WTC11 (cell line): ENCODE measurements around the gene SEPTIN10. TPM values are rescaled to one million over a fixed set of nuclear protein-coding genes. Genes with fewer than 3 reads are reported as not detected.

Experiments used
- ATAC-seq: fragments of 200-7000 bp; cut with Tn5 transposase; 2 replicates; pipeline ENCODE4 v1.10.0; 2021; ENCODE audit warnings: mild to moderate bottlenecking, moderate library complexity
- CTCF ChIA-PET: fragments of 300-600 bp; sonication (Branson Sonifier 250); formaldehyde crosslinking; loops from one replicate; lab custom pipeline; 2021; ENCODE audit warnings: antibody characterized with exemption; lab: Charles Lee
- POLR2A ChIA-PET: fragments of 350-600 bp; sonication (Branson Sonifier 250); formaldehyde crosslinking; loops from one replicate; lab custom pipeline; 2021; ENCODE audit warnings: antibody characterized with exemption; lab: Charles Lee
- DNase-seq: peaks from one replicate; pipeline ENCODE4 v3.0.0; 2021; ENCODE audit warnings: low spot score
- H3K27ac Mint-ChIP-seq: 2 replicates; pipeline ENCODE4 v1.8.0; 2021; ENCODE audit warnings: mixed read lengths
- H3K27me3 Mint-ChIP-seq: 2 replicates; pipeline ENCODE4 v1.8.0; 2021; ENCODE audit warnings: low read depth, mild to moderate bottlenecking, moderate library complexity, mixed read lengths
- H3K36me3 Mint-ChIP-seq: 2 replicates; pipeline ENCODE4 v1.8.0; 2021; ENCODE audit warnings: mixed read lengths
- H3K4me1 Mint-ChIP-seq: 2 replicates; pipeline ENCODE4 v1.8.0; 2022; ENCODE audit warnings: mixed read lengths
- H3K4me3 Mint-ChIP-seq: 2 replicates; pipeline ENCODE4 v1.8.0; 2021; ENCODE audit warnings: mild to moderate bottlenecking, moderate library complexity, mixed read lengths
- H3K9me3 Mint-ChIP-seq: 2 replicates; pipeline ENCODE4 v1.8.0; 2021; ENCODE audit warnings: mixed read lengths
- CREM ChIP-seq: sonication (generic); formaldehyde crosslinking; IDR thresholded peaks from 2 replicates; pipeline ENCODE4 v1.8.1; 2022; ENCODE audit warnings: mild to moderate bottlenecking, missing genetic modification reagents, moderate library complexity
- GRHL2 ChIP-seq: fragments of 250-450 bp; sonication (Bioruptor Pico); IDR thresholded peaks from 2 replicates; pipeline ENCODE4 v1.8.0; 2022; ENCODE audit warnings: mild to moderate bottlenecking, moderate library complexity; ENCODE audit not compliant: insufficient replicate concordance, severe bottlenecking
- IRF2 ChIP-seq: sonication (generic); formaldehyde crosslinking; IDR thresholded peaks from 2 replicates; pipeline ENCODE4 v1.8.0; 2022; ENCODE audit warnings: low read depth, missing genetic modification reagents, borderline replicate concordance
- JUN ChIP-seq: sonication (generic); formaldehyde crosslinking; IDR thresholded peaks from 2 replicates; pipeline ENCODE4 v1.8.0; 2023; ENCODE audit warnings: mild to moderate bottlenecking, missing genetic modification reagents
- KAT7 ChIP-seq: sonication (generic); formaldehyde crosslinking; IDR thresholded peaks from 2 replicates; pipeline ENCODE4 v1.8.1; 2023; ENCODE audit warnings: missing genetic modification reagents, mild to moderate bottlenecking, borderline replicate concordance
- NR2C2 ChIP-seq: sonication (generic); formaldehyde crosslinking; IDR thresholded peaks from 2 replicates; pipeline ENCODE4 v1.8.0; 2022; ENCODE audit warnings: mild to moderate bottlenecking, missing genetic modification reagents
- RORB ChIP-seq: fragments of 250-450 bp; sonication (Bioruptor Pico); IDR thresholded peaks from 2 replicates; pipeline ENCODE4 v1.9.0; 2021; ENCODE audit warnings: mild to moderate bottlenecking
- TEAD4 ChIP-seq: sonication (generic); formaldehyde crosslinking; IDR thresholded peaks from 2 replicates; pipeline ENCODE4 v1.8.0; 2022; ENCODE audit warnings: mild to moderate bottlenecking, missing genetic modification reagents
- ZBTB21 ChIP-seq: sonication (generic); formaldehyde crosslinking; IDR thresholded peaks from 2 replicates; pipeline ENCODE4 v1.8.1; 2023; ENCODE audit warnings: mild to moderate bottlenecking, missing genetic modification reagents, borderline replicate concordance
- ZNF219 ChIP-seq: sonication (generic); formaldehyde crosslinking; IDR thresholded peaks from 2 replicates; pipeline ENCODE4 v1.8.0; 2023; ENCODE audit warnings: missing genetic modification reagents, mild to moderate bottlenecking, borderline replicate concordance
- ZNF317 ChIP-seq: sonication (generic); formaldehyde crosslinking; IDR thresholded peaks from 2 replicates; pipeline ENCODE4 v1.8.1; 2023; ENCODE audit warnings: low read depth, mild to moderate bottlenecking, moderate library complexity, missing genetic modification reagents, borderline replicate concordance
- total RNA-seq: library from RNA; stranded (reverse); gene quantifications from 3 replicates; pipeline ENCODE4 v1.2.3, GENCODE V29; 2021
- TF ChIP-seq, protein P1 (sequence below): sonication (generic); formaldehyde crosslinking; IDR thresholded peaks from 2 replicates; pipeline ENCODE4 v1.8.0; 2022; ENCODE audit warnings: mild to moderate bottlenecking, missing genetic modification reagents
- TF ChIP-seq, protein P2 (sequence below): sonication (generic); formaldehyde crosslinking; IDR thresholded peaks from 2 replicates; pipeline ENCODE4 v1.8.1; 2023; ENCODE audit warnings: mild to moderate bottlenecking, missing genetic modification reagents, moderate library complexity
- TF ChIP-seq, protein P3 (sequence below): sonication (generic); formaldehyde crosslinking; IDR thresholded peaks from 2 replicates; pipeline ENCODE4 v1.8.1; 2023; ENCODE audit warnings: mild to moderate bottlenecking, moderate library complexity, missing genetic modification reagents
- TF ChIP-seq, protein P4 (sequence below): sonication (generic); formaldehyde crosslinking; conservative IDR thresholded peaks from 2 replicates; pipeline ENCODE4 v1.8.1; 2022; ENCODE audit warnings: mild to moderate bottlenecking, missing genetic modification reagents
- TF ChIP-seq, protein P5 (sequence below): sonication (generic); formaldehyde crosslinking; IDR thresholded peaks from 2 replicates; pipeline ENCODE4 v1.8.0; 2023; ENCODE audit warnings: mild to moderate bottlenecking, missing genetic modification reagents
- TF ChIP-seq, protein P6 (sequence below): fragments of 250-450 bp; sonication (Bioruptor Pico); IDR thresholded peaks from 2 replicates; pipeline ENCODE4 v1.9.0; 2021; ENCODE audit warnings: mild to moderate bottlenecking
- TF ChIP-seq, protein P7 (sequence below): sonication (generic); formaldehyde crosslinking; IDR thresholded peaks from 2 replicates; pipeline ENCODE4 v1.8.0; 2023; ENCODE audit warnings: missing genetic modification reagents
- TF ChIP-seq, protein P8 (sequence below): fragments of 250-450 bp; sonication (Bioruptor Pico); IDR thresholded peaks from 2 replicates; pipeline ENCODE4 v1.9.0; 2021; ENCODE audit warnings: mild to moderate bottlenecking

Gene SEPTIN10
- total RNA-seq, 1 experiment from 2014 or later = 86.8 TPM

DNA sequence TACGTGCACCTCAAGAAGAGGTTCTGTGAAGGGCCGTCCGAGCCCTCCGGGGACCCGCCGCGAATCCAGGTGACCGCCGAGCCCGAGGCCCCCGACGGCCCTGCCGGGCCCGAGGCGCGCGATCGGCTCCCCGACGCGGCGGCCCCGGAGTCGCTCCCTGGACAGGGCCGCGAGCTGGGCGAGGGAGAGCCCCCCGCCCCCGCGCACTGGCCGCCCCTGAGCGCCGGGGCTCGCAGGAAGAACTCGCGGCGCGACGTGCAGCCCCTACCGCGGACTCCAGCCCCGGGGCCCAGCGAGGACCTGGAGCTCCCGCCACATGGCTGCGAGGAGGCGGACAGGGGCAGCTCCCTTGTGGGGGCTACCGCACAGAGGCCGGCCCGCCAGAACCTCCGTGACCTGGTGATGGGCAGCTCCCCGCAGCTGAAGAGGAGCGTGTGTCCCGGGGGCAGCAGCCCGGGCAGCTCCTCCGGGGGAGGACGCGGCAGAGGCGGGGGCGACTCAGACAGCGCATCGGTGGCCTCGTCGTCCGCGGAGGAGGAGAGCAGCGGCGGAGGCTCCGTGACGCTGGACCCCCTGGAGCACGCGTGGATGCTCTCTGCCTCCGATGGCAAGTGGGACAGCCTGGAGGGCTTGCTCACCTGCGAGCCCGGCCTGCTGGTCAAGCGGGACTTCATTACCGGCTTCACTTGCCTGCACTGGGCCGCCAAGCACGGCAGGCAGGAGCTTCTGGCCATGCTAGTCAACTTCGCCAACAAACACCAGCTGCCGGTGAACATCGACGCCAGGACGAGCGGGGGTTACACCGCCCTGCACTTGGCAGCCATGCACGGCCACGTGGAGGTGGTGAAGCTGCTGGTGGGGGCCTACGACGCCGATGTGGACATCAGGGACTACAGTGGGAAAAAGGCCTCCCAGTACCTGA lies 1.2 kb upstream of the SEPTIN10 start:
- H3K9me3 Mint-ChIP-seq = no peaks in the 10 kb centered on the region
- ATAC-seq (no peak), DNase-seq (peak; percentile 36)
- no peak overlapping the region for H3K27ac Mint-ChIP-seq
- H3K36me3 Mint-ChIP-seq = no peaks in the 10 kb centered on the region
- H3K4me3 Mint-ChIP-seq = peak overlapping the region; percentile 83
- H3K4me1 Mint-ChIP-seq = peaks cover 37% of the 10 kb centered on the region
- POLR2A ChIA-PET = interaction anchor here (0.6 to 1.9 kb wide), 7 partner anchors 14 to 79 kb away, joined by 3 to 8 read pairs (median 4); no protein-coding TSS in a partner anchor
- CTCF ChIA-PET = interaction anchor here (1.1 to 2.6 kb wide), 3 partner anchors 48 to 101 kb away, joined by 3 to 20 read pairs (median 5); no protein-coding TSS in a partner anchor
- H3K27me3 Mint-ChIP-seq = peaks cover 14% of the 10 kb centered on the region
- TF ChIP-seq GRHL2 (no peak), KAT7 (CRISPR knock-in tag) (0 out of 2 replicates have a peak, but pooled peaks have one; percentile 88), ZNF317 (CRISPR knock-in tag) (no peak), ZNF219 (CRISPR knock-in tag) (peak; percentile 81; the same call in 1 of the 2 replicates), JUN (CRISPR knock-in tag) (peak; percentile 90), TEAD4 (CRISPR knock-in tag) (peak; percentile 72; the same call in 1 of the 2 replicates), ZBTB21 (peak; percentile 75; the same call in 1 of the 2 replicates), IRF2 (CRISPR knock-in tag) (no peak), RORB (CRISPR knock-in tag) (no peak), CREM (CRISPR knock-in tag) (peak; percentile 63; the same call in 1 of the 2 replicates), NR2C2 (0 out of 2 replicates have a peak, but pooled peaks have one; percentile 41)
- TF ChIP-seq, protein P1, sequence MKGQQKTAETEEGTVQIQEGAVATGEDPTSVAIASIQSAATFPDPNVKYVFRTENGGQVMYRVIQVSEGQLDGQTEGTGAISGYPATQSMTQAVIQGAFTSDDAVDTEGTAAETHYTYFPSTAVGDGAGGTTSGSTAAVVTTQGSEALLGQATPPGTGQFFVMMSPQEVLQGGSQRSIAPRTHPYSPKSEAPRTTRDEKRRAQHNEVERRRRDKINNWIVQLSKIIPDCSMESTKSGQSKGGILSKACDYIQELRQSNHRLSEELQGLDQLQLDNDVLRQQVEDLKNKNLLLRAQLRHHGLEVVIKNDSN (CRISPR knock-in tag) = peak; percentile 72; the same call in 1 of the 2 replicates
- TF ChIP-seq, protein P2, sequence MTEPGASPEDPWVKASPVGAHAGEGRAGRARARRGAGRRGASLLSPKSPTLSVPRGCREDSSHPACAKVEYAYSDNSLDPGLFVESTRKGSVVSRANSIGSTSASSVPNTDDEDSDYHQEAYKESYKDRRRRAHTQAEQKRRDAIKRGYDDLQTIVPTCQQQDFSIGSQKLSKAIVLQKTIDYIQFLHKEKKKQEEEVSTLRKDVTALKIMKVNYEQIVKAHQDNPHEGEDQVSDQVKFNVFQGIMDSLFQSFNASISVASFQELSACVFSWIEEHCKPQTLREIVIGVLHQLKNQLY = no peak
- TF ChIP-seq, protein P3, sequence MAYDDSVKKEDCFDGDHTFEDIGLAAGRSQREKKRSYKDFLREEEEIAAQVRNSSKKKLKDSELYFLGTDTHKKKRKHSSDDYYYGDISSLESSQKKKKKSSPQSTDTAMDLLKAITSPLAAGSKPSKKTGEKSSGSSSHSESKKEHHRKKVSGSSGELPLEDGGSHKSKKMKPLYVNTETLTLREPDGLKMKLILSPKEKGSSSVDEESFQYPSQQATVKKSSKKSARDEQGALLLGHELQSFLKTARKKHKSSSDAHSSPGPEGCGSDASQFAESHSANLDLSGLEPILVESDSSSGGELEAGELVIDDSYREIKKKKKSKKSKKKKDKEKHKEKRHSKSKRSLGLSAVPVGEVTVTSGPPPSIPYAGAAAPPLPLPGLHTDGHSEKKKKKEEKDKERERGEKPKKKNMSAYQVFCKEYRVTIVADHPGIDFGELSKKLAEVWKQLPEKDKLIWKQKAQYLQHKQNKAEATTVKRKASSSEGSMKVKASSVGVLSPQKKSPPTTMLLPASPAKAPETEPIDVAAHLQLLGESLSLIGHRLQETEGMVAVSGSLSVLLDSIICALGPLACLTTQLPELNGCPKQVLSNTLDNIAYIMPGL (CRISPR knock-in tag) = peak; percentile 53; the same call in 1 of the 2 replicates
- TF ChIP-seq, protein P4, sequence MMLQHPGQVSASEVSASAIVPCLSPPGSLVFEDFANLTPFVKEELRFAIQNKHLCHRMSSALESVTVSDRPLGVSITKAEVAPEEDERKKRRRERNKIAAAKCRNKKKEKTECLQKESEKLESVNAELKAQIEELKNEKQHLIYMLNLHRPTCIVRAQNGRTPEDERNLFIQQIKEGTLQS (CRISPR knock-in tag) = no peak
- TF ChIP-seq, protein P5, sequence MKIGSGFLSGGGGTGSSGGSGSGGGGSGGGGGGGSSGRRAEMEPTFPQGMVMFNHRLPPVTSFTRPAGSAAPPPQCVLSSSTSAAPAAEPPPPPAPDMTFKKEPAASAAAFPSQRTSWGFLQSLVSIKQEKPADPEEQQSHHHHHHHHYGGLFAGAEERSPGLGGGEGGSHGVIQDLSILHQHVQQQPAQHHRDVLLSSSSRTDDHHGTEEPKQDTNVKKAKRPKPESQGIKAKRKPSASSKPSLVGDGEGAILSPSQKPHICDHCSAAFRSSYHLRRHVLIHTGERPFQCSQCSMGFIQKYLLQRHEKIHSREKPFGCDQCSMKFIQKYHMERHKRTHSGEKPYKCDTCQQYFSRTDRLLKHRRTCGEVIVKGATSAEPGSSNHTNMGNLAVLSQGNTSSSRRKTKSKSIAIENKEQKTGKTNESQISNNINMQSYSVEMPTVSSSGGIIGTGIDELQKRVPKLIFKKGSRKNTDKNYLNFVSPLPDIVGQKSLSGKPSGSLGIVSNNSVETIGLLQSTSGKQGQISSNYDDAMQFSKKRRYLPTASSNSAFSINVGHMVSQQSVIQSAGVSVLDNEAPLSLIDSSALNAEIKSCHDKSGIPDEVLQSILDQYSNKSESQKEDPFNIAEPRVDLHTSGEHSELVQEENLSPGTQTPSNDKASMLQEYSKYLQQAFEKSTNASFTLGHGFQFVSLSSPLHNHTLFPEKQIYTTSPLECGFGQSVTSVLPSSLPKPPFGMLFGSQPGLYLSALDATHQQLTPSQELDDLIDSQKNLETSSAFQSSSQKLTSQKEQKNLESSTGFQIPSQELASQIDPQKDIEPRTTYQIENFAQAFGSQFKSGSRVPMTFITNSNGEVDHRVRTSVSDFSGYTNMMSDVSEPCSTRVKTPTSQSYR (CRISPR knock-in tag) = peak; percentile 87; the same call in 1 of the 2 replicates
- TF ChIP-seq, protein P6, sequence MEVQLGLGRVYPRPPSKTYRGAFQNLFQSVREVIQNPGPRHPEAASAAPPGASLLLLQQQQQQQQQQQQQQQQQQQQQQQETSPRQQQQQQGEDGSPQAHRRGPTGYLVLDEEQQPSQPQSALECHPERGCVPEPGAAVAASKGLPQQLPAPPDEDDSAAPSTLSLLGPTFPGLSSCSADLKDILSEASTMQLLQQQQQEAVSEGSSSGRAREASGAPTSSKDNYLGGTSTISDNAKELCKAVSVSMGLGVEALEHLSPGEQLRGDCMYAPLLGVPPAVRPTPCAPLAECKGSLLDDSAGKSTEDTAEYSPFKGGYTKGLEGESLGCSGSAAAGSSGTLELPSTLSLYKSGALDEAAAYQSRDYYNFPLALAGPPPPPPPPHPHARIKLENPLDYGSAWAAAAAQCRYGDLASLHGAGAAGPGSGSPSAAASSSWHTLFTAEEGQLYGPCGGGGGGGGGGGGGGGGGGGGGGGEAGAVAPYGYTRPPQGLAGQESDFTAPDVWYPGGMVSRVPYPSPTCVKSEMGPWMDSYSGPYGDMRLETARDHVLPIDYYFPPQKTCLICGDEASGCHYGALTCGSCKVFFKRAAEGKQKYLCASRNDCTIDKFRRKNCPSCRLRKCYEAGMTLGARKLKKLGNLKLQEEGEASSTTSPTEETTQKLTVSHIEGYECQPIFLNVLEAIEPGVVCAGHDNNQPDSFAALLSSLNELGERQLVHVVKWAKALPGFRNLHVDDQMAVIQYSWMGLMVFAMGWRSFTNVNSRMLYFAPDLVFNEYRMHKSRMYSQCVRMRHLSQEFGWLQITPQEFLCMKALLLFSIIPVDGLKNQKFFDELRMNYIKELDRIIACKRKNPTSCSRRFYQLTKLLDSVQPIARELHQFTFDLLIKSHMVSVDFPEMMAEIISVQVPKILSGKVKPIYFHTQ (CRISPR knock-in tag) = no peak
- TF ChIP-seq, protein P7, sequence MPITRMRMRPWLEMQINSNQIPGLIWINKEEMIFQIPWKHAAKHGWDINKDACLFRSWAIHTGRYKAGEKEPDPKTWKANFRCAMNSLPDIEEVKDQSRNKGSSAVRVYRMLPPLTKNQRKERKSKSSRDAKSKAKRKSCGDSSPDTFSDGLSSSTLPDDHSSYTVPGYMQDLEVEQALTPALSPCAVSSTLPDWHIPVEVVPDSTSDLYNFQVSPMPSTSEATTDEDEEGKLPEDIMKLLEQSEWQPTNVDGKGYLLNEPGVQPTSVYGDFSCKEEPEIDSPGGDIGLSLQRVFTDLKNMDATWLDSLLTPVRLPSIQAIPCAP (CRISPR knock-in tag) = peak; percentile 88; the same call in 1 of the 2 replicates
- TF ChIP-seq, protein P8, sequence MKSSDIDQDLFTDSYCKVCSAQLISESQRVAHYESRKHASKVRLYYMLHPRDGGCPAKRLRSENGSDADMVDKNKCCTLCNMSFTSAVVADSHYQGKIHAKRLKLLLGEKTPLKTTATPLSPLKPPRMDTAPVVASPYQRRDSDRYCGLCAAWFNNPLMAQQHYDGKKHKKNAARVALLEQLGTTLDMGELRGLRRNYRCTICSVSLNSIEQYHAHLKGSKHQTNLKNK (CRISPR knock-in tag) = no peak
